HepG2 (cell line): Measurements from ENCODE around the gene ARF6. TPM values are rescaled to one million over a fixed set of nuclear protein-coding genes. Genes with fewer than 3 reads are reported as not detected.
A peak's percentile ranks its signal among the peaks of the same experiment; 100 is the strongest.

Source experiments
- ARNT ChIP-seq: fragments of 450-650 bp; IDR thresholded peaks from 2 replicates; pipeline ENCODE4 v1.6.1; 2017
- MXD4 ChIP-seq: IDR thresholded peaks from 2 replicates; pipeline ENCODE4 v1.6.1; 2016; ENCODE audit warnings: mild to moderate bottlenecking, missing biosample characterization, missing genetic modification reagents
- SETDB1 ChIP-seq: sonication (generic); formaldehyde crosslinking; IDR thresholded peaks from 2 replicates; pipeline ENCODE4 v1.5.1; 2020; ENCODE audit warnings: missing genetic modification reagents, mild to moderate bottlenecking, borderline replicate concordance
- ZNF138 ChIP-seq: sonication (generic); formaldehyde crosslinking; IDR thresholded peaks from 2 replicates; pipeline ENCODE4 v1.5.0; 2020; ENCODE audit warnings: mild to moderate bottlenecking, low read depth, missing genetic modification reagents
- ZNF350 ChIP-seq: sonication (generic); formaldehyde crosslinking; IDR thresholded peaks from 2 replicates; pipeline ENCODE4 v1.4.0; 2020; ENCODE audit warnings: mild to moderate bottlenecking, low read depth, missing genetic modification reagents, borderline replicate concordance
- polyA plus RNA-seq, 8 experiments: library from polyadenylated mRNA; depleted of rRNA in 3 of 8; stranded (reverse) in 7 of 8; unstranded in 1 of 8; fragments of >200 nt; fragmentation: Illumina TruSeq in 4 of 8; extraction: Trizol in 4 of 8; gene quantifications; 2 replicates each; pipeline versions ENCODE4 v1.2.1 to v1.2.3, GENCODE V29; 2011 to 2016; ENCODE audit warnings: low read depth in 4 of 8, missing spikeins in 1 of 8, mixed read lengths in 1 of 8; ENCODE audit not compliant: insufficient read depth in 1 of 8
- total RNA-seq, 5 experiments: library from RNA; depleted of rRNA; stranded (reverse); fragments of >200 nt; fragmentation: Illumina TruSeq; extraction: Trizol; gene quantifications; 2 replicates each; pipeline ENCODE4 v1.2.3, GENCODE V29; 2016; ENCODE audit warnings: low read depth in 1 of 5
- TF ChIP-seq, protein P1 (sequence below): sonication (generic); formaldehyde crosslinking; IDR thresholded peaks from 2 replicates; pipeline ENCODE4 v1.4.0; 2020; ENCODE audit warnings: missing genetic modification reagents, borderline replicate concordance
- TF ChIP-seq, protein P2 (sequence below): IDR thresholded peaks from 2 replicates; pipeline ENCODE4 v1.6.1; 2016; ENCODE audit warnings: low read depth, borderline replicate concordance
- TF ChIP-seq, protein P3 (sequence below): sonication (generic); formaldehyde crosslinking; IDR thresholded peaks from 2 replicates; pipeline ENCODE4 v1.4.0; 2020; ENCODE audit warnings: missing genetic modification reagents, mild to moderate bottlenecking, borderline replicate concordance
- TF ChIP-seq, protein P4 (sequence below): sonication (generic); formaldehyde crosslinking; IDR thresholded peaks from 2 replicates; pipeline ENCODE4 v1.4.0; 2020; ENCODE audit warnings: missing genetic modification reagents
- TF ChIP-seq, protein P5 (sequence below): sonication (generic); formaldehyde crosslinking; IDR thresholded peaks from 2 replicates; pipeline ENCODE4; 2020; ENCODE audit warnings: missing genetic modification reagents, mild to moderate bottlenecking, borderline replicate concordance
- TF ChIP-seq, protein P6 (sequence below): sonication (generic); formaldehyde crosslinking; IDR thresholded peaks from 2 replicates; pipeline ENCODE4 v1.4.0; 2020; ENCODE audit warnings: missing genetic modification reagents

ARF6 gene
- total and polyA plus RNA-seq, 2 of the 13 experiments (the other 11 are each of a cell fraction or from before 2014, with no cell fraction given), result 12.7 to 31.9 TPM

DNA sequence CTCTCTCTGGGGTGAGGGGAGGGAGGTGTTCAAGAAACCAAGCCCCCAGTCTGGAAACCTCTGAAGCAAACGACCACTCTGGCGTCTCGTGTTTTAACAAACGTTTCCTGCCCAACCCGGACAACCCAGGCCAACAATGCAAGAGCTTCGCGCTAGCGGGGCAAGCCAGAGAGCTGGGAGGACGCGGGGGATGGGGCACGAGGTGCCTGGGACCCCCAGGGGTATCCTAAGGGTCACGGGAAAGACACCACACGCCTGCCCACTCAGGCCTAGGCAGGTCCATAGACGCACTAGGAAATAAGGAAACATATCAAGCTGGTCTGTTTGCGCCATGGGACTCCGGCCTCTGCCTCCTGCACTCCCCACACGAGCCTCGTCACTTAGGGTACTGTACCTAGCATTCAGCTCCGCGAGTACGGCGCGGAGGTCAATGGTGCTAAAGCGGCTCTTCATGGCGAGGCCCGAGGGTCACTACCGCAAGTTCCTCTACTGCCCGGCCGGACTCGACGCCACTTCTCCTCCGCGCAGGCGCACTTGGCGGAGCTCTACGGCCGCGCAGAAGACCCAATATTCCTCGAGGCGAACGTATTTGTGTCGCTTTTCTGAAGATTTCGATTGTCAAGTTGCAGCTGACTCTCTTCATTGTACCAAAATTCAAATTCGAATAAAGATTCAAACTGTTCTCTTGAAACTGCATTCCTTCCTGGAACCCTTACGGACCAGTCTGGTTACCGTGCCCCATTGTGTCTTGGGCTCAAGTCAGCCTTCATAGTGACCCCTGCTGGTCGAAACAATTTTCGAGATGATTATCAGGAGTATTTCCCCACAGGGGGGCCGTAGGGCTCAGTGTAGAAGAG lies 40.4 kb upstream of the ARF6 start, which contains the start of gene NEMF (continued):
- TF ChIP-seq, protein P1, sequence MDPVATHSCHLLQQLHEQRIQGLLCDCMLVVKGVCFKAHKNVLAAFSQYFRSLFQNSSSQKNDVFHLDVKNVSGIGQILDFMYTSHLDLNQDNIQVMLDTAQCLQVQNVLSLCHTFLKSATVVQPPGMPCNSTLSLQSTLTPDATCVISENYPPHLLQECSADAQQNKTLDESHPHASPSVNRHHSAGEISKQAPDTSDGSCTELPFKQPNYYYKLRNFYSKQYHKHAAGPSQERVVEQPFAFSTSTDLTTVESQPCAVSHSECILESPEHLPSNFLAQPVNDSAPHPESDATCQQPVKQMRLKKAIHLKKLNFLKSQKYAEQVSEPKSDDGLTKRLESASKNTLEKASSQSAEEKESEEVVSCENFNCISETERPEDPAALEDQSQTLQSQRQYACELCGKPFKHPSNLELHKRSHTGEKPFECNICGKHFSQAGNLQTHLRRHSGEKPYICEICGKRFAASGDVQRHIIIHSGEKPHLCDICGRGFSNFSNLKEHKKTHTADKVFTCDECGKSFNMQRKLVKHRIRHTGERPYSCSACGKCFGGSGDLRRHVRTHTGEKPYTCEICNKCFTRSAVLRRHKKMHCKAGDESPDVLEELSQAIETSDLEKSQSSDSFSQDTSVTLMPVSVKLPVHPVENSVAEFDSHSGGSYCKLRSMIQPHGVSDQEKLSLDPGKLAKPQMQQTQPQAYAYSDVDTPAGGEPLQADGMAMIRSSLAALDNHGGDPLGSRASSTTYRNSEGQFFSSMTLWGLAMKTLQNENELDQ (CRISPR knock-in tag), result no peak
- TF ChIP-seq ZNF350 (CRISPR knock-in tag) (peak; percentile 81; the same call in 1 of the 2 replicates), MXD4 (CRISPR knock-in tag) (peak; percentile 71; the same call in 1 of the 2 replicates), ARNT (no peak), ZNF138 (CRISPR knock-in tag) (peak; percentile 80; the same call in 1 of the 2 replicates), SETDB1 (CRISPR knock-in tag) (no peak)
- TF ChIP-seq, protein P2, sequence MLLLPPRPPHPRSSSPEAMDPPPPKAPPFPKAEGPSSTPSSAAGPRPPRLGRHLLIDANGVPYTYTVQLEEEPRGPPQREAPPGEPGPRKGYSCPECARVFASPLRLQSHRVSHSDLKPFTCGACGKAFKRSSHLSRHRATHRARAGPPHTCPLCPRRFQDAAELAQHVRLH (CRISPR knock-in tag), result peak; percentile 76
- TF ChIP-seq, protein P3, sequence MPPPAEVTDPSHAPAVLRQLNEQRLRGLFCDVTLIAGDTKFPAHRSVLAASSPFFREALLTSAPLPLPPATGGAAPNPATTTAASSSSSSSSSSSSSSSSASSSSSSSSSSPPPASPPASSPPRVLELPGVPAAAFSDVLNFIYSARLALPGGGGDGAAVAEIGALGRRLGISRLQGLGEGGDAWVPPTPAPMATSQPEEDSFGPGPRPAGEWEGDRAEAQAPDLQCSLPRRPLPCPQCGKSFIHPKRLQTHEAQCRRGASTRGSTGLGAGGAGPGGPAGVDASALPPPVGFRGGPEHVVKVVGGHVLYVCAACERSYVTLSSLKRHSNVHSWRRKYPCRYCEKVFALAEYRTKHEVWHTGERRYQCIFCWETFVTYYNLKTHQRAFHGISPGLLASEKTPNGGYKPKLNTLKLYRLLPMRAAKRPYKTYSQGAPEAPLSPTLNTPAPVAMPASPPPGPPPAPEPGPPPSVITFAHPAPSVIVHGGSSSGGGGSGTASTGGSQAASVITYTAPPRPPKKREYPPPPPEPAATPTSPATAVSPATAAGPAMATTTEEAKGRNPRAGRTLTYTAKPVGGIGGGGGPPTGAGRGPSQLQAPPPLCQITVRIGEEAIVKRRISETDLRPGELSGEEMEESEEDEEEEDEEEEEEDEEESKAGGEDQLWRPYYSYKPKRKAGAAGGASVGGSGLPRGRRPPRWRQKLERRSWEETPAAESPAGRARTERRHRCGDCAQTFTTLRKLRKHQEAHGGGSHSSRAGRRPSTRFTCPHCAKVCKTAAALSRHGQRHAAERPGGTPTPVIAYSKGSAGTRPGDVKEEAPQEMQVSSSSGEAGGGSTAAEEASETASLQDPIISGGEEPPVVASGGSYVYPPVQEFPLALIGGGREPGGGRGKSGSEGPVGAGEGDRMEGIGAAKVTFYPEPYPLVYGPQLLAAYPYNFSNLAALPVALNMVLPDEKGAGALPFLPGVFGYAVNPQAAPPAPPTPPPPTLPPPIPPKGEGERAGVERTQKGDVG, result no peak; the same call in 1 of the 2 replicates
- TF ChIP-seq, protein P4, sequence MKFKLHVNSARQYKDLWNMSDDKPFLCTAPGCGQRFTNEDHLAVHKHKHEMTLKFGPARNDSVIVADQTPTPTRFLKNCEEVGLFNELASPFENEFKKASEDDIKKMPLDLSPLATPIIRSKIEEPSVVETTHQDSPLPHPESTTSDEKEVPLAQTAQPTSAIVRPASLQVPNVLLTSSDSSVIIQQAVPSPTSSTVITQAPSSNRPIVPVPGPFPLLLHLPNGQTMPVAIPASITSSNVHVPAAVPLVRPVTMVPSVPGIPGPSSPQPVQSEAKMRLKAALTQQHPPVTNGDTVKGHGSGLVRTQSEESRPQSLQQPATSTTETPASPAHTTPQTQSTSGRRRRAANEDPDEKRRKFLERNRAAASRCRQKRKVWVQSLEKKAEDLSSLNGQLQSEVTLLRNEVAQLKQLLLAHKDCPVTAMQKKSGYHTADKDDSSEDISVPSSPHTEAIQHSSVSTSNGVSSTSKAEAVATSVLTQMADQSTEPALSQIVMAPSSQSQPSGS (CRISPR knock-in tag), result peak; percentile 63
- TF ChIP-seq, protein P5, sequence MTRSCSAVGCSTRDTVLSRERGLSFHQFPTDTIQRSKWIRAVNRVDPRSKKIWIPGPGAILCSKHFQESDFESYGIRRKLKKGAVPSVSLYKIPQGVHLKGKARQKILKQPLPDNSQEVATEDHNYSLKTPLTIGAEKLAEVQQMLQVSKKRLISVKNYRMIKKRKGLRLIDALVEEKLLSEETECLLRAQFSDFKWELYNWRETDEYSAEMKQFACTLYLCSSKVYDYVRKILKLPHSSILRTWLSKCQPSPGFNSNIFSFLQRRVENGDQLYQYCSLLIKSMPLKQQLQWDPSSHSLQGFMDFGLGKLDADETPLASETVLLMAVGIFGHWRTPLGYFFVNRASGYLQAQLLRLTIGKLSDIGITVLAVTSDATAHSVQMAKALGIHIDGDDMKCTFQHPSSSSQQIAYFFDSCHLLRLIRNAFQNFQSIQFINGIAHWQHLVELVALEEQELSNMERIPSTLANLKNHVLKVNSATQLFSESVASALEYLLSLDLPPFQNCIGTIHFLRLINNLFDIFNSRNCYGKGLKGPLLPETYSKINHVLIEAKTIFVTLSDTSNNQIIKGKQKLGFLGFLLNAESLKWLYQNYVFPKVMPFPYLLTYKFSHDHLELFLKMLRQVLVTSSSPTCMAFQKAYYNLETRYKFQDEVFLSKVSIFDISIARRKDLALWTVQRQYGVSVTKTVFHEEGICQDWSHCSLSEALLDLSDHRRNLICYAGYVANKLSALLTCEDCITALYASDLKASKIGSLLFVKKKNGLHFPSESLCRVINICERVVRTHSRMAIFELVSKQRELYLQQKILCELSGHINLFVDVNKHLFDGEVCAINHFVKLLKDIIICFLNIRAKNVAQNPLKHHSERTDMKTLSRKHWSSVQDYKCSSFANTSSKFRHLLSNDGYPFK (CRISPR knock-in tag), result peak; percentile 87
- TF ChIP-seq, protein P6, sequence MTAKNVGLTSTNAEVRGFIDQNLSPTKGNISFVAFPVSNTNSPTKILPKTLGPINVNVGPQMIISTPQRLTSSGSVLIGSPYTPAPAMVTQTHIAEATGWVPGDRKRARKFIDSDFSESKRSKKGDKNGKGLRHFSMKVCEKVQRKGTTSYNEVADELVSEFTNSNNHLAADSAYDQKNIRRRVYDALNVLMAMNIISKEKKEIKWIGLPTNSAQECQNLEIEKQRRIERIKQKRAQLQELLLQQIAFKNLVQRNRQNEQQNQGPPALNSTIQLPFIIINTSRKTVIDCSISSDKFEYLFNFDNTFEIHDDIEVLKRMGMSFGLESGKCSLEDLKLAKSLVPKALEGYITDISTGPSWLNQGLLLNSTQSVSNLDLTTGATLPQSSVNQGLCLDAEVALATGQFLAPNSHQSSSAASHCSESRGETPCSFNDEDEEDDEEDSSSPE (CRISPR knock-in tag), result peak; percentile 66; the same call in 1 of the 2 replicates
